Hepatocyte (in vitro differentiated cells): ENCODE data around the gene PCGF3. TPM values are rescaled to one million over a fixed set of nuclear protein-coding genes. Genes with fewer than 3 reads are reported as not detected.

Experiments
- DNase-seq: peaks from one replicate; pipeline ENCODE4 v3.0.0-alpha.2; 2016; ENCODE audit warnings: low spot score
- H2AFZ ChIP-seq: fragments of 200-600 bp; sonication (generic); 2 replicates; pipeline ENCODE4 v1.6.0; 2016; ENCODE audit warnings: antibody characterized with exemption, mild to moderate bottlenecking
- H3K27ac ChIP-seq: fragments of 200-600 bp; sonication (generic); 2 replicates; pipeline ENCODE4 v1.5.1; 2016; ENCODE audit warnings: mild to moderate bottlenecking
- H3K27me3 ChIP-seq: fragments of 200-600 bp; sonication (generic); 2 replicates; pipeline ENCODE4 v1.6.1; 2016
- H3K36me3 ChIP-seq: fragments of 200-600 bp; sonication (generic); replicated peaks from 2 replicates; pipeline ENCODE4 v1.5.1; 2016; ENCODE audit warnings: low read depth; ENCODE audit not compliant: insufficient read depth
- H3K4me1 ChIP-seq: fragments of 200-600 bp; sonication (generic); 2 replicates; pipeline ENCODE4 v1.5.1; 2016; ENCODE audit warnings: mild to moderate bottlenecking, moderate library complexity; ENCODE audit not compliant: insufficient read depth
- H3K4me2 ChIP-seq: fragments of 200-600 bp; sonication (generic); 2 replicates; pipeline ENCODE4 v1.6.0; 2016
- H3K4me3 ChIP-seq: fragments of 200-600 bp; sonication (generic); 2 replicates; pipeline ENCODE4 v1.5.1; 2016; ENCODE audit warnings: mild to moderate bottlenecking
- H3K79me2 ChIP-seq: fragments of 200-600 bp; sonication (generic); 2 replicates; pipeline ENCODE4 v1.6.0; 2017; ENCODE audit warnings: mild to moderate bottlenecking
- H3K9me2 ChIP-seq: fragments of 200-600 bp; sonication (generic); replicated peaks from 2 replicates; pipeline ENCODE4 v1.6.0; 2017; ENCODE audit warnings: mild to moderate bottlenecking; ENCODE audit not compliant: insufficient read depth
- H3K9me3 ChIP-seq: fragments of 200-600 bp; sonication (generic); 2 replicates; pipeline ENCODE4 v1.5.1; 2016; ENCODE audit warnings: low read depth, mild to moderate bottlenecking
- H4K20me1 ChIP-seq: fragments of 200-600 bp; sonication (generic); 2 replicates; pipeline ENCODE4 v1.6.0; 2016; ENCODE audit warnings: mild to moderate bottlenecking; ENCODE audit not compliant: insufficient read depth, poor library complexity, severe bottlenecking
- EZH2 ChIP-seq: fragments of 200-600 bp; sonication (generic); IDR thresholded peaks from 2 replicates; pipeline ENCODE4 v1.6.1; 2016; ENCODE audit warnings: antibody characterized with exemption, mild to moderate bottlenecking, borderline replicate concordance
- EZH2phosphoT487 ChIP-seq: fragments of 200-600 bp; sonication (generic); IDR thresholded peaks from one replicate; pipeline ENCODE4 v1.6.1; 2018; ENCODE audit warnings: antibody characterized with exemption, mild to moderate bottlenecking, low read depth, moderate library complexity; ENCODE audit not compliant: unreplicated experiment, severe bottlenecking
- WGBS: methylation state at CpG from one replicate; pipeline ENCODE4 v1.1.6; 2016; ENCODE audit warnings: low lambda C conversion rate; ENCODE audit errors: missing lambda C conversion rate; 5-methylcytosine and 5-hydroxymethylcytosine counted together
- polyA plus RNA-seq: library from polyadenylated mRNA; unstranded; fragments of >200 nt; fragmentation: Nextera tagmentation; extraction: Ambion mirVana; gene quantifications from 2 replicates; pipeline ENCODE4 v1.2.1, GENCODE V29; 2016
- total RNA-seq: library from RNA; depleted of rRNA; stranded (reverse); fragments of >200 nt; gene quantifications from 2 replicates; pipeline ENCODE4 v1.2.3, GENCODE V29; 2014
- TF ChIP-seq, protein P1 (sequence below): fragments of 200-600 bp; sonication (generic); IDR thresholded peaks from 2 replicates; pipeline ENCODE4 v1.5.1; 2016; ENCODE audit warnings: antibody characterized with exemption, mild to moderate bottlenecking; ENCODE audit not compliant: poor library complexity

PCGF3 gene
- total and polyA plus RNA-seq, 2 experiments from 2014 or later, result 21.8 to 43.5 TPM

DNA sequence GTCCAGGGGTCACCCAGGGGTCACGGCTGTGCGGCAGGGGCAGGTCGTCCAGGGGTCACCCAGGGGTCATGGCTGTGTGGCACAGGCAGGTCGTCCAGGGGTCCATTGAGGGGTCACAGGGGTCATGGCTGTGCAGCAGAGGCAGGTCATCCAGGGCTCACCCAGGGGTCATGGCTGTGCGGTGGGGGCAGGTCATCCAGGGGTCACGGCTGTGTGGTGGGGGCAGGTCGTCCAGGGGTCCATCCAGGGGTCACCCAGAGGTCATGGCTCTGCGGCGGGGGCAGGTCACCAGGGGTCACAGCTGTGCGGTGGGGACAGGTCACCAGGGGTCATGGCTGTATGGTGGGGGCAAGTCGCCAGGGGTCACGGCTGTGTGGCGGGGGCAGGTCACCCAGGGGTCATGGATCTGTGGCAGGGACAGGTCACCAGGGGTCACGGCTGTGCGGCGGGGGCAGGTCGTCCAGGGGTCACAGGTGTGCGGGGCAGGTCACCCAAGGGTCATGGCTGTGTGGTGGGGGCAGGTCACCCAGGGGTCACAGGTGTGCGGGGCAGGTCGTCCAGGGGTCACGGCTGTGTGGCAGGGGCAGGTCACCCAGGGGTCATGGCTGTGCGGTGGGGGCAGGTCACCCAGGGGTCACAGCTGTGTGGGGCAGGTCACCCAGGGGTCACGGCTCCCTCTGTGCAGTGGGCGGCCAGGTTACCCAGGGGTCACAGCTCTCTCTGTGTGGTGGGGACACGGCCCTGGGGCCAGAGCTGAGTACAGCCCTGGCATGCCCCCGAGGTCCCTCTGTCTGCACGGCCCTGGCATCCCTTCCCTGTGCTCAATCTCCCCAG is 47.6 kb upstream of the PCGF3 start:
- WGBS, result 95% methylated on average over 18 of the region's 27 CpGs
- Histone ChIP-seq H4K20me1 (no peaks in the 10 kb centered on the region), H3K4me2 (no peak overlapping the region), H2AFZ (no peak overlapping the region), H3K9me3 (no peaks in the 10 kb centered on the region), H3K4me3 (no peak overlapping the region), H3K4me1 (peaks cover 2% of the 10 kb centered on the region), H3K79me2 (no peaks in the 10 kb centered on the region), H3K27me3 (no peaks in the 10 kb centered on the region), H3K36me3 (no peaks in the 10 kb centered on the region), H3K9me2 (no peaks in the 10 kb centered on the region), H3K27ac (no peak overlapping the region)
- DNase-seq, result no peak
- TF ChIP-seq, protein P1, sequence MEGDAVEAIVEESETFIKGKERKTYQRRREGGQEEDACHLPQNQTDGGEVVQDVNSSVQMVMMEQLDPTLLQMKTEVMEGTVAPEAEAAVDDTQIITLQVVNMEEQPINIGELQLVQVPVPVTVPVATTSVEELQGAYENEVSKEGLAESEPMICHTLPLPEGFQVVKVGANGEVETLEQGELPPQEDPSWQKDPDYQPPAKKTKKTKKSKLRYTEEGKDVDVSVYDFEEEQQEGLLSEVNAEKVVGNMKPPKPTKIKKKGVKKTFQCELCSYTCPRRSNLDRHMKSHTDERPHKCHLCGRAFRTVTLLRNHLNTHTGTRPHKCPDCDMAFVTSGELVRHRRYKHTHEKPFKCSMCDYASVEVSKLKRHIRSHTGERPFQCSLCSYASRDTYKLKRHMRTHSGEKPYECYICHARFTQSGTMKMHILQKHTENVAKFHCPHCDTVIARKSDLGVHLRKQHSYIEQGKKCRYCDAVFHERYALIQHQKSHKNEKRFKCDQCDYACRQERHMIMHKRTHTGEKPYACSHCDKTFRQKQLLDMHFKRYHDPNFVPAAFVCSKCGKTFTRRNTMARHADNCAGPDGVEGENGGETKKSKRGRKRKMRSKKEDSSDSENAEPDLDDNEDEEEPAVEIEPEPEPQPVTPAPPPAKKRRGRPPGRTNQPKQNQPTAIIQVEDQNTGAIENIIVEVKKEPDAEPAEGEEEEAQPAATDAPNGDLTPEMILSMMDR, result no peak
- TF ChIP-seq EZH2phosphoT487 (no peak), EZH2 (no peak)

DNA sequence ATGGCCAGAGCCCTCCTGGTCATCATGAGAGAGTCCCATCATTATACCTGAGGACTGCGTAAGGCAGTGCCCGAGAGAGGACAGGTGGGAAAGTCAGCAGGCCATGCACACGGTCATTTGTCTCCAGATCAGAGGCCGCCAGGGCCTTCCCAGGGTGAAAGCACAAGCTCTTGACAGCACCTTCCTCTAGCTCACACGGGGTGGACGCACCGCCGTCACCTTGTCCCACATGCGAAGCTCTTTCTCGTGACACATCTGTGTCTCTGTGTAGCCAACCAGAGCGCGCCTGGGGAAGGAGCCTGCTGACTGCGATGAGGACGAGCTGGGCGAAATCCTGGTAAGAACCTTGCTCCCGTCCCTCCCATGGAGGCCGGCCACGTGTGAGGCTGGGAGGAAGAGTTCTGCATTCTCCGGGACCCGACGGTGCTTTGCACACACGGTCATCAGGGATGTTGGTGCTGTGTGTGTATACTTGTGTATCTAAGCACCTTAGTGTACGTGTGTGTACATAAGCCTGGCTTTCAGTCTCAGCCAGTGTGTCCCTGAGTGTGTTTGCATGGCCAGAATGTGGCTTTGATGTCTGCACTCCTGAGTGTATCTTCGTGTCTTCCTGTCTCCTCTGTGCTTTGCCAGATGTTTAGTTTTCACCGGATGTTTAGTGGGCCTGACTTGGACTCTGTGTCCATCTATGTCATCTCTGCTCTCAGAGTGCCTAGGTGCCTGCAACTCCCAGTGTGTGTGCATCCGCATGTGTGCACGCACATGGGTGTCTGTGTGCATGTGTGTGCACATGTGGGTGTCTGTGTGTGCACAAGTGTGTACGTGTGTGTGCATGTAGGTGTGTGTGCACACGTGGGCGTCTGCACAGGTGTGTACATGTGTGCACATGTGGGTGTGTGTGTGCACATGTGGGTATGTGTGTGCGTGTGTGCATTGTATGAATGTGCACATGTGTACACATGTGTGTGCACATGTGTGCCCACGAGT is 46.7 kb upstream of the PCGF3 start:
- DNase-seq, result no peak
- Histone ChIP-seq H2AFZ (no peak overlapping the region), H3K9me3 (no peaks in the 10 kb centered on the region), H3K27me3 (no peaks in the 10 kb centered on the region), H3K4me2 (no peak overlapping the region), H3K4me1 (peaks cover 6% of the 10 kb centered on the region), H3K27ac (no peak overlapping the region), H4K20me1 (no peaks in the 10 kb centered on the region), H3K79me2 (no peaks in the 10 kb centered on the region), H3K4me3 (no peak overlapping the region), H3K9me2 (no peaks in the 10 kb centered on the region), H3K36me3 (no peaks in the 10 kb centered on the region)
- TF ChIP-seq EZH2 (no peak), EZH2phosphoT487 (no peak)
- TF ChIP-seq, protein P1, result no peak
- 89% methylated on average over 32 of the region's 32 CpGs for WGBS

DNA sequence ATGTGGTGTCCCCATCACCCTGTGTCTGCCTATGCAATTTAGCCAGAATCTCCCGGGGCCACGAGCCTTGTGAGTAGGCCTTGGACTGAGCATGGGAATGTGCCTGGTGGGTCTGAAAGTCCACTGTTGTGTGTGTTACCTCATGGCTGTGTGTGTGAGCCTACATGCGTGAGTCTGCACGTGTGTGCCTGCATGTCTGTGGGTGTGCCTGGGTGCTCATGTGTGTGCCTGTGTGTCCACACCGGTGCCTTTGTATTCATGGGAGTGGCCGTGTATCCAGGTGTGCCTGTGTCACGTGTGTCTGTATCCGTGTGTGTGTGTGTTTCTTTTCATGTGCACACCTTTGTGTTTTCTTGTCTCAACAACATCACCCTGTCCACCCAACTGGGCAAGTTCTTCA is 45.8 kb upstream of the PCGF3 start:
- H3K4me3 ChIP-seq, result no peak overlapping the region
- H3K36me3 ChIP-seq, result no peaks in the 10 kb centered on the region
- 98% methylated on average over 8 of the region's 8 CpGs for WGBS
- H3K79me2 ChIP-seq, result peaks cover 2% of the 10 kb centered on the region
- TF ChIP-seq EZH2 (no peak), EZH2phosphoT487 (no peak)
- TF ChIP-seq, protein P1, result no peak
- peaks cover 12% of the 10 kb centered on the region for H3K4me1 ChIP-seq
- H3K9me2 ChIP-seq, result no peaks in the 10 kb centered on the region
- no peaks in the 10 kb centered on the region for H3K27me3 ChIP-seq
- no peak for DNase-seq
- no peak overlapping the region for H2AFZ ChIP-seq
- no peak overlapping the region for H3K4me2 ChIP-seq
- H3K27ac ChIP-seq, result no peak overlapping the region
- H3K9me3 ChIP-seq, result no peaks in the 10 kb centered on the region
- H4K20me1 ChIP-seq, result no peaks in the 10 kb centered on the region
